ENCODE results near the gene COL4A2.

Gene COL4A2

GRCh38 chr13:110343241-110343865 lies 36.3 kb downstream of the COL4A2 start:
- no peak overlapping the region for H3K4me2 ChIP-seq (ENCODE audit: low read depth, low read length, poor library complexity, severe bottlenecking)
- no peaks in the 10 kb centered on the region for H3K79me2 ChIP-seq (ENCODE audit: insufficient read depth, low read length)
- H3K4me1 ChIP-seq (ENCODE audit: insufficient read depth, low read length, poor library complexity, severe bottlenecking): peaks cover 8% of the 10 kb centered on the region
- no peaks in the 10 kb centered on the region for H4K20me1 ChIP-seq (ENCODE audit: insufficient read depth, low read length, poor library complexity, severe bottlenecking)
- no peak overlapping the region for H3K9ac ChIP-seq (ENCODE audit: low read depth, low read length, poor library complexity, severe bottlenecking)
- H3F3A ChIP-seq (ENCODE audit: low read depth): no peaks in the 10 kb centered on the region
- no peaks in the 10 kb centered on the region for H3K9me3 ChIP-seq (ENCODE audit: insufficient read depth, low read depth, low read length)
- H3K27me3 ChIP-seq (ENCODE audit: insufficient read depth, low read length, poor library complexity, severe bottlenecking): no peaks in the 10 kb centered on the region
- no peak overlapping the region for H3K4me3 ChIP-seq (ENCODE audit: low read length, poor library complexity, severe bottlenecking)
- H2AFZ ChIP-seq (ENCODE audit: low read length): no peak overlapping the region
- no peaks in the 10 kb centered on the region for H3K9me2 ChIP-seq (replicated peaks; ENCODE audit: low read depth, low read length)
- TF ChIP-seq CTCF (conservative IDR thresholded peaks at IDR 0.05; ENCODE audit: low read length): no peak
- TF ChIP-seq EZH2phosphoT487 (IDR thresholded peaks at IDR 0.05; ENCODE audit: borderline replicate concordance): no peak
- no peaks in the 10 kb centered on the region for H3K36me3 ChIP-seq (ENCODE audit: insufficient read depth, low read length)

- no peaks in the 10 kb centered on the region for H3K9me3 ChIP-seq (ENCODE audit: insufficient read depth, low read depth, low read length)
- no peaks in the 10 kb centered on the region for H4K20me1 ChIP-seq (ENCODE audit: insufficient read depth, low read length, poor library complexity, severe bottlenecking)
- no peaks in the 10 kb centered on the region for H3K9me2 ChIP-seq (replicated peaks; ENCODE audit: low read depth, low read length)
- no peaks in the 10 kb centered on the region for H3K36me3 ChIP-seq (ENCODE audit: insufficient read depth, low read length)
- H3K4me1 ChIP-seq (ENCODE audit: insufficient read depth, low read length, poor library complexity, severe bottlenecking): peaks cover 8% of the 10 kb centered on the region
- no peaks in the 10 kb centered on the region for H3K79me2 ChIP-seq (ENCODE audit: insufficient read depth, low read length)
- H3F3A ChIP-seq (ENCODE audit: low read depth): no peaks in the 10 kb centered on the region
- no peaks in the 10 kb centered on the region for H3K27me3 ChIP-seq (ENCODE audit: insufficient read depth, low read length, poor library complexity, severe bottlenecking)
- no peak overlapping the region for H3K4me3 ChIP-seq (ENCODE audit: low read length, poor library complexity, severe bottlenecking)
- no peak for TF ChIP-seq EZH2phosphoT487 (IDR thresholded peaks at IDR 0.05; ENCODE audit: borderline replicate concordance)
- TF ChIP-seq CTCF (conservative IDR thresholded peaks at IDR 0.05; ENCODE audit: low read length): no peak
- no peak overlapping the region for H2AFZ ChIP-seq (ENCODE audit: low read length)
- H3K4me2 ChIP-seq (ENCODE audit: low read depth, low read length, poor library complexity, severe bottlenecking): no peak overlapping the region
- H3K9ac ChIP-seq (ENCODE audit: low read depth, low read length, poor library complexity, severe bottlenecking): no peak overlapping the region
Observed at GRCh38 chr13:110344320-110344719, 37.2 kb downstream of the COL4A2 start.

DNA sequence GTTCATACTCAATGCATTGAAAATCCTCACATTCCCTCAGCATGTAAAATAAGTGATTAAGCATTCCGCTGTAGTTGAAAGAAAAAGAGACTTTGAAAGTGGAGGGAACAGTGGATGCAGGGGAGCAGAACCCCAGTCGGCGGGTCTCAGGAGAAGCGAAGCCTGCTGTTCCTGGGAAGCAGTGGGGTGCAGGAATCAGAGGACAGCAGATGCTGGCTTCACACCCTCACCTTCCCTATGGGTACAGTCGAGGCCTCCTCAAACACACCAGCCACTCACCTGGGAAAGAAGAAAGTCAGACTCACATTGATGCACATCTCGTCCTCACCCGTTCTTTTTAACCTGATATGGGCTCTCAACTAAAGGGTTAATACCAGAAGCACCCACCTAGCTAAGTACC lies 38.2 kb downstream of the COL4A2 start:
- no peak for TF ChIP-seq EZH2phosphoT487 (IDR thresholded peaks at IDR 0.05; ENCODE audit: borderline replicate concordance)
- no peak for TF ChIP-seq CTCF (conservative IDR thresholded peaks at IDR 0.05; ENCODE audit: low read length)
- Histone ChIP-seq H3K4me3 (ENCODE audit: low read length, poor library complexity, severe bottlenecking) (no peak overlapping the region), H3K4me1 (ENCODE audit: insufficient read depth, low read length, poor library complexity, severe bottlenecking) (peaks cover 6% of the 10 kb centered on the region), H3F3A (ENCODE audit: low read depth) (no peaks in the 10 kb centered on the region), H3K36me3 (ENCODE audit: insufficient read depth, low read length) (no peaks in the 10 kb centered on the region), H4K20me1 (ENCODE audit: insufficient read depth, low read length, poor library complexity, severe bottlenecking) (no peaks in the 10 kb centered on the region), H3K9me3 (ENCODE audit: insufficient read depth, low read depth, low read length) (no peaks in the 10 kb centered on the region), H2AFZ (ENCODE audit: low read length) (no peak overlapping the region), H3K9me2 (replicated peaks; ENCODE audit: low read depth, low read length) (no peaks in the 10 kb centered on the region), H3K27me3 (ENCODE audit: insufficient read depth, low read length, poor library complexity, severe bottlenecking) (no peaks in the 10 kb centered on the region), H3K4me2 (ENCODE audit: low read depth, low read length, poor library complexity, severe bottlenecking) (no peak overlapping the region), H3K9ac (ENCODE audit: low read depth, low read length, poor library complexity, severe bottlenecking) (no peak overlapping the region), H3K79me2 (ENCODE audit: insufficient read depth, low read length) (no peaks in the 10 kb centered on the region)
